Testis (tissue), 3 donors: ENCODE data around the gene HGS. TPM values are rescaled to one million over a fixed set of nuclear protein-coding genes. Genes with fewer than 3 reads are reported as not detected.

Experiments
- DNase-seq: peaks from one replicate; pipeline ENCODE4 v3.0.0-alpha.2; 2019
- H3K27ac ChIP-seq, 2 donors: fragments of 200-600 bp; sonication (generic); one replicate each; pipeline ENCODE4 v1.5.1; 2019
- H3K27me3 ChIP-seq: fragments of 200-600 bp; sonication (generic); one replicate; pipeline ENCODE4 v1.5.1; 2019
- H3K36me3 ChIP-seq: fragments of 200-600 bp; sonication (generic); one replicate; pipeline ENCODE4 v1.5.1; 2017; ENCODE audit warnings: low read depth; ENCODE audit errors: missing control alignments
- H3K4me1 ChIP-seq: fragments of 200-600 bp; sonication (generic); one replicate; pipeline ENCODE4 v1.5.1; 2019
- H3K4me3 ChIP-seq, 2 donors: fragments of 200-600 bp; sonication (generic); one replicate each; pipeline ENCODE4 v1.5.1; 2017 to 2019
- H3K9me3 ChIP-seq: fragments of 200-600 bp; sonication (generic); one replicate; pipeline ENCODE4 v1.5.1; 2017
- POLR2A ChIP-seq: fragments of 450-650 bp; IDR thresholded peaks from one replicate; pipeline ENCODE4 v1.6.1; 2017; ENCODE audit warnings: antibody characterized with exemption, mild to moderate bottlenecking, moderate library complexity
- WGBS, 2 donors: methylation state at CpG; one replicate each; pipeline ENCODE4 v1.1.5; 2018; 5-methylcytosine and 5-hydroxymethylcytosine counted together
- intact Hi-C: fragments of 100-400 bp; cut with DNase I; formaldehyde crosslinking; loops from one replicate; pipeline ENCODE4 v1.15.1; 2023; ENCODE audit warnings: low total_unique reads
- polyA plus RNA-seq: library from polyadenylated mRNA; stranded (reverse); fragments of 350-450 nt; fragmentation: Illumina TruSeq; extraction: RNeasy Lipid Tissue Mini Kit (QIAGEN cat#74804); gene quantifications from one replicate; pipeline ENCODE4 v1.2.3, GENCODE V29; 2014; ENCODE audit warnings: low read depth, low replicate concordance; ENCODE audit not compliant: insufficient read depth
- total RNA-seq, 2 donors: library from RNA; depleted of rRNA; stranded (reverse); fragments of >200 nt; gene quantifications; one replicate each; pipeline ENCODE4 v1.2.3, GENCODE V29; 2016
- TF ChIP-seq, protein P1 (sequence below), 3 experiments: fragments of 450-650 bp in 2 of 3; fragments of 200-600 bp in 1 of 3; sonication (generic) in 1 of 3; IDR thresholded peaks; one replicate each; pipeline ENCODE4 v1.5.1; 2016 to 2019; ENCODE audit warnings: antibody characterized with exemption in 3 of 3, mild to moderate bottlenecking in 2 of 3, moderate library complexity in 1 of 3

HGS gene
- total and polyA plus RNA-seq, 3 donors from 2014 or later = 154 to 182 (median 160) TPM

DNA sequence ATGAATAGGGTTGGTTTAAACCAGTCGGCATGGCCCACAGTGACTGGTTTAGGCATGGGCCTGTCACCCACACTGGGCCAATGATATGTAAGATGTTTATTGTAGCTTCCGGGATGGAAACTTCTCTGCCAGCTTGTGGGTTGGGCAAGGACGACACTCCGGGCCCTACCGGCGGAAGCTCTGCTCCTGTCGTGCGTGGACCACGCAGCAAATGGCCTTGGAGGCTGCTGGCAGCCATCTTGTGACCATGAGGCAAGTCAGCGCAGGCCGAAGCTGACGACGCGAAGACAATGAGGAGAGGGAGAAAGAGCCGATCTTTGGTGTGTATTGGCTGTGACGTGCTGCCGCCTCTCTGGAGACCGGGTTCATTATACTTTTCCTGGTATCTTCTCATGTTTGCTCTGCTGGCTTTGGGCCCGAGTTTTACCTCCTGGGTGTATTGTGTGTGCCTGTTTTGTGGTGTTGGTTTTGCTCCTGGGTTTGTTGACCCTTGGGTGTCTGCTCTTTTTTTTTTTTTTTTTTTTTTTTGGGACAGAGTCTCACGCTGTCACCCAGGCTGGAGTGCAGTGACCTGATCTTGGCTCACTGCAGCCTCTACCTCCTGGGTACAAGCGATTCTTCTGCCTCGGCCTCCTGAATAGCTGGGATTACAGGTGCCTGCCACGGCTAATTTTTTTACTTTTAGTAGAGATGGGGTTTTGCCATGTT, 43.7 kb downstream of the HGS start:
- intact Hi-C loops = no loop called here
- 93% methylated on average over 21 to 23 of the region's 23 CpGs for WGBS, 2 donors
- DNase-seq = no peak
- H3K9me3 ChIP-seq = no peaks in the 10 kb centered on the region
- H3K4me3 ChIP-seq = no peak overlapping the region
- TF ChIP-seq, protein P1, sequence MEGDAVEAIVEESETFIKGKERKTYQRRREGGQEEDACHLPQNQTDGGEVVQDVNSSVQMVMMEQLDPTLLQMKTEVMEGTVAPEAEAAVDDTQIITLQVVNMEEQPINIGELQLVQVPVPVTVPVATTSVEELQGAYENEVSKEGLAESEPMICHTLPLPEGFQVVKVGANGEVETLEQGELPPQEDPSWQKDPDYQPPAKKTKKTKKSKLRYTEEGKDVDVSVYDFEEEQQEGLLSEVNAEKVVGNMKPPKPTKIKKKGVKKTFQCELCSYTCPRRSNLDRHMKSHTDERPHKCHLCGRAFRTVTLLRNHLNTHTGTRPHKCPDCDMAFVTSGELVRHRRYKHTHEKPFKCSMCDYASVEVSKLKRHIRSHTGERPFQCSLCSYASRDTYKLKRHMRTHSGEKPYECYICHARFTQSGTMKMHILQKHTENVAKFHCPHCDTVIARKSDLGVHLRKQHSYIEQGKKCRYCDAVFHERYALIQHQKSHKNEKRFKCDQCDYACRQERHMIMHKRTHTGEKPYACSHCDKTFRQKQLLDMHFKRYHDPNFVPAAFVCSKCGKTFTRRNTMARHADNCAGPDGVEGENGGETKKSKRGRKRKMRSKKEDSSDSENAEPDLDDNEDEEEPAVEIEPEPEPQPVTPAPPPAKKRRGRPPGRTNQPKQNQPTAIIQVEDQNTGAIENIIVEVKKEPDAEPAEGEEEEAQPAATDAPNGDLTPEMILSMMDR (IDR thresholded peaks at IDR 0.05) = no peak
- TF ChIP-seq POLR2A = no peak
- no peaks in the 10 kb centered on the region for H3K27me3 ChIP-seq
- H3K27ac ChIP-seq = no peak overlapping the region
- H3K4me1 ChIP-seq = no peaks in the 10 kb centered on the region
- H3K36me3 ChIP-seq = no peaks in the 10 kb centered on the region

DNA sequence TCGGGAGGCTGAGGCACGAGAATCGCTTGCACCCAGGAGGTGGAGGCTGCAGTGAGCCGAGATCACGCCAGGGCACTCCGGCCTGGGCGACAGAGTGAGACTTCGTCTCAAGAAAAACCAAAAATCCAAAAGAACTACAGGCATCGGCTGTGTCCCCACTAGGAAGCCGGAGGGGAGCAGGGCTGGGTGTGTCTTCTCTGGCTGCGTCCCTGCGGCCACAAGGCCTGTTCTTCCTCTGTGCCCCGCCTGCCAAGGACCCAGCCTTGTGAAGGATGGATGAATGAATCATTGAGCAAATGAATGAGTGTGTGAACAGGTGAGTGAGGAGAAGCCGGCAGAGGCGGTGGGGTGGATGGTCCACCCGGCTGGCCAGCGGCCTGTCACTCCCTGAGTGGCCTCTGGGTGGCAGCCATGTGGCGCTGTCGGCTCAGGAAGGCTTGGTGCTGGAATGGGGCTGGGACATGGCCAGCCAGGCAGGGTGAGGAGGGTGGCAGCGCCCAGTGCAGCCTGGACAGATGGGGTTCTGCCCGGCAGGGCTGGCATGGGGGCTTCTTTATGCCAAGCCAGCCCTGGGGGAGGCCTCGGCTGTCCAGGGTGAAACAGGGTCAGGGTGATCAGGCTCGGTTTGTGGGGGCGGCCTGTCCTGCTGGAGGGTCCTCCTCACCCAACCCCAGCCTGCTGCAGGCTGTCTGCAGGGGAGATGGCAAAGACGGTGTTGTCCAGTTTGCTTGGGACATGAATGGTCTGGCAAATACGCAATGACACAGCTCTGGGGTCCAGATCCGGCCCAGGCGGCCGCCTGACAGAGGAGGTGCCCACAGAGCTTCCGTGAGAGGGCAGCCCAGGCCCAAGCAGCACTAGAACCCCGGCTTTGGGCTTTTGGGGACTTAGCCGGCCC, 49.9 kb downstream of the HGS start:
- WGBS, 2 donors = 47 to 58% methylated on average over 20 to 32 of the region's 32 CpGs
- intact Hi-C loops = no loop called here
- H3K27me3 ChIP-seq = no peaks in the 10 kb centered on the region

DNA sequence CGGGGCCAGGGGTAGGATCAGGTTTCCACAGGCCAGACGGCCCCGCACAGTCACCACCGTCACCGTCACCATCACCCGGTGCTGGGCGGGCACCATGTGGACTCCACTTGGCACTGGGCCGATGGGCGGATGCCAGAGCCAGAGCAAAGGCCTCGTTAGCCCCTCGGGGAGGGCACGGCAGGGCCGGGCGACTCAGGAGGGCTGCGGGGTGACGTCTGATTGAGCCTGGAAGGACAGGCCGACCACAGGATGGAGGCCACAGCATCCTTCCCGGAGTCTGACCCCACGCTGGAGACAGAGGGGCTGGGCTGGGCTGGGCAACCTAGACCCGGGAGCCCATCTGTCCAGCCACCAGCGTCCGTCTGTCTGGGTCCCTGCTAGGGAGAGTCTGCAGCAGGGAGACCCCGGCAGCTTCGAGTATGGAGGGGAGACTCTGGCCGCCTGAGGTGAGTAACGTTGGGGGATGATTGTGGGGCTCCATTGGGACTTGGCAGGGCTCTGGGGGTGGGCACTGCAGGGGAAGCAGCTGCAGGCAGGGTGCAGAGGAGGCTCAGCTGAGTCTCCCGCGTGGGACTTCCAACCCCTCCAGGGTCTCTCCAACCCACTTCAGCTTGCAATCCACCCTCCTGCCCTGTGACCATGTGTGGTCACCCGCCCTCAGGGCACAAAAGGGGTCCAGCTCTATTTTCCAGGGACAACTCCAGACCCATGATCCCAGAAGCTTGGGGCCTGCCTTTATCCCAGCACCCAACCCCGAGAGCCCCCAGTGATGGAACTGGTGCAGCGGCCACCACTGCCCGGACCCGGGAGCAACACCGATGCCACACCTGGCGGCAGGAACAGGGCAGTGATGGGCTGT, 50.8 kb downstream of the HGS start:
- TF ChIP-seq, protein P1 (IDR thresholded peaks at IDR 0.05) = no peak
- TF ChIP-seq POLR2A = no peak
- 83 to 94% methylated on average over 3 to 33 of the region's 35 CpGs for WGBS, 2 donors
- no peak overlapping the region for H3K4me3 ChIP-seq
- H3K4me1 ChIP-seq = no peaks in the 10 kb centered on the region
- H3K27me3 ChIP-seq = no peaks in the 10 kb centered on the region
- intact Hi-C loops = no loop called here
- DNase-seq = no peak
- H3K9me3 ChIP-seq = no peaks in the 10 kb centered on the region
- no peak overlapping the region for H3K27ac ChIP-seq
- H3K36me3 ChIP-seq = no peaks in the 10 kb centered on the region

More for the DNA sequence above, 49.9 kb downstream of the HGS start:
- Histone ChIP-seq H3K36me3 (no peaks in the 10 kb centered on the region), H3K9me3 (no peaks in the 10 kb centered on the region), H3K4me1 (no peaks in the 10 kb centered on the region), H3K27ac (no peak overlapping the region), H3K4me3 (no peak overlapping the region)
- TF ChIP-seq POLR2A = no peak
- TF ChIP-seq, protein P1 (IDR thresholded peaks at IDR 0.05) = peak; percentile 77 to 87 (median 80)
- peak; percentile 85 for DNase-seq

DNA sequence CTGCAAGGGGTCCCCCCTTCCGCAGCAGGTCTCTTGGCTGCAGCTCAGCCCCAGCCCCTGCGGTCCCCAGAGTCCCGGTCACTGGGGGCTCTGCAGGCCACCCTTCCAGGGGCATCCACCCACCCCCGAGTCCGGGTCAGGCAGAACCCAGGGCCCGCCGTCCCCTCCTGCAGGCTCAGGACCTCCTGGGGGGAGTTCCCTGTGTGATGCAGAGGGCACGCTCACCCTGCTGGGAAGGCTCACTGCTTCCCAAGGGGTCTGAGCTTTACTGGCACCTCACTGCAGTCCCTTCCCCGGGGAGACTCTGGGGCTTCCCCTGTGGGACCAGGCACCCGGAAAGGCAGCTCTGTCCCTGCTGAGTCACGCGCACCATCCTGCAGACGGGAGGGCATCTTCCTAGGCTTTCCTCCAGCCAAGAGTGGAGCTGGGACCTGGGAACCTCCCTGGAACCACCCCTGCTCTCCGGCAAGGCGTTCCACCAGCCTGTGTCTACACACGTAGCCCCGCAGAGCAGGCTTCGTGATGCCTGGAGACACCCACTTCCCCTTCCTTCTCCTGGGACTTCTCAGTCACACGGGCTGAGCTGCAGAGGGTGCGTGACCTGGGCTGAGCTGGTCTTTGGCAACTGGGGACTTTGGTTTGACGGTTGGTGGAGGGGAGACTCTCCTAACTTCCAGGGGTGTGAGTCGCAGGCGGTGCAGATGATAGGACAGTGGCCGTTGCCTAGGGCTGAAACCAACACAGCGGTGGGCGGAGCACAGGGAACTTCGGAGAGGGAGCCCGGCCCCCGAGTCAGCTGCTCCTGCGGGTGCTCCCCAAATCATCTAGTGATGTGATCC, 51.7 kb downstream of the HGS start:
- H3K36me3 ChIP-seq = no peaks in the 10 kb centered on the region
- H3K9me3 ChIP-seq = no peaks in the 10 kb centered on the region
- no peak for TF ChIP-seq POLR2A
- TF ChIP-seq, protein P1 (IDR thresholded peaks at IDR 0.05) = no peak
- no peak for DNase-seq
- no peak overlapping the region for H3K4me3 ChIP-seq
- no peaks in the 10 kb centered on the region for H3K27me3 ChIP-seq
- no peak overlapping the region for H3K27ac ChIP-seq
- 37 to 64% methylated on average over 16 to 30 of the region's 30 CpGs for WGBS, 2 donors
- no peaks in the 10 kb centered on the region for H3K4me1 ChIP-seq
- intact Hi-C loops = no loop called here
